Liver (tissue), 9 donors: ENCODE measurements around the gene COL4A4. TPM values are rescaled to one million over a fixed set of nuclear protein-coding genes. Genes with fewer than 3 reads are reported as not detected.

Experiments
- DNase-seq: peaks from one replicate; pipeline ENCODE4 v3.0.0-alpha.2; 2017; ENCODE audit warnings: low spot score
- H3K27ac ChIP-seq, 2 donors: one replicate each; pipeline ENCODE4 v1.7.0; 2013; ENCODE audit warnings: inconsistent platforms in 2 of 2, low read length in 2 of 2, control low read depth in 1 of 2, low read depth in 1 of 2, mild to moderate bottlenecking in 1 of 2
- H3K27me3 ChIP-seq, 4 donors: one replicate each; pipeline versions ENCODE4 v1.6.1 to v1.7.0; 2013; ENCODE audit warnings: low read length in 3 of 4, inconsistent platforms in 1 of 4, mild to moderate bottlenecking in 1 of 4, moderate library complexity in 1 of 4; ENCODE audit not compliant: control insufficient read depth in 4 of 4, insufficient read depth in 4 of 4
- H3K36me3 ChIP-seq, 4 donors: one replicate each; pipeline versions ENCODE4 v1.6.1 to v1.7.0; 2013; ENCODE audit warnings: low read length in 3 of 4, mild to moderate bottlenecking in 3 of 4, low read depth in 1 of 4, moderate library complexity in 1 of 4; ENCODE audit not compliant: control insufficient read depth in 4 of 4, insufficient read depth in 3 of 4
- H3K4me1 ChIP-seq, 4 donors: one replicate each; pipeline versions ENCODE4 v1.6.1 to v1.7.0; 2013; ENCODE audit warnings: low read length in 3 of 4, mild to moderate bottlenecking in 3 of 4, moderate library complexity in 1 of 4; ENCODE audit not compliant: control insufficient read depth in 4 of 4, insufficient read depth in 4 of 4
- H3K4me3 ChIP-seq, 3 donors: one replicate each; pipeline versions ENCODE4 v1.6.1 to v1.7.0; 2013; ENCODE audit warnings: low read length in 3 of 3, control low read depth in 1 of 3, low read depth in 1 of 3, mild to moderate bottlenecking in 1 of 3
- H3K9ac ChIP-seq, 2 donors: one replicate each; pipeline ENCODE4 v1.7.0; 2013; ENCODE audit warnings: low read length in 2 of 2, mild to moderate bottlenecking in 2 of 2, moderate library complexity in 2 of 2, control low read depth in 1 of 2, low read depth in 1 of 2
- H3K9me3 ChIP-seq, 4 donors: one replicate each; pipeline versions ENCODE4 v1.6.1 to v1.7.0; 2013; ENCODE audit warnings: low read length in 3 of 4; ENCODE audit not compliant: control insufficient read depth in 4 of 4
- EGR1 ChIP-seq, 2 donors: IDR thresholded peaks; 2 replicates each; pipeline ENCODE4 v1.6.1; 2016 to 2018; ENCODE audit warnings: antibody characterized with exemption in 2 of 2, low read depth in 2 of 2
- FOXA1 ChIP-seq: IDR thresholded peaks from 2 replicates; pipeline ENCODE4 v1.6.1; 2016; ENCODE audit warnings: antibody characterized with exemption
- FOXA2 ChIP-seq: IDR thresholded peaks from 2 replicates; pipeline ENCODE4 v1.6.1; 2016; ENCODE audit warnings: antibody characterized with exemption
- GABPA ChIP-seq, 2 donors: IDR thresholded peaks in 1 of 2; conservative IDR thresholded peaks in 1 of 2; 2 replicates each; pipeline ENCODE4 v1.6.1; 2016; ENCODE audit warnings: antibody characterized with exemption in 2 of 2, mild to moderate bottlenecking in 1 of 2, moderate library complexity in 1 of 2
- HNF4G ChIP-seq: IDR thresholded peaks from 2 replicates; pipeline ENCODE4 v1.6.1; 2016; ENCODE audit warnings: antibody characterized with exemption
- JUND ChIP-seq, 2 donors: IDR thresholded peaks; 2 replicates each; pipeline ENCODE4 v1.6.1; 2016; ENCODE audit warnings: antibody characterized with exemption in 2 of 2
- NR2F2 ChIP-seq: IDR thresholded peaks from 2 replicates; pipeline ENCODE4 v1.6.1; 2016; ENCODE audit warnings: antibody characterized with exemption
- RXRA ChIP-seq, 2 donors: IDR thresholded peaks; 2 replicates each; pipeline ENCODE4 v1.6.1; 2017 to 2018; ENCODE audit warnings: antibody characterized with exemption in 2 of 2, mild to moderate bottlenecking in 1 of 2
- SP1 ChIP-seq: IDR thresholded peaks from 2 replicates; pipeline ENCODE4 v1.6.1; 2018; ENCODE audit warnings: antibody characterized with exemption, mild to moderate bottlenecking
- TAF1 ChIP-seq: conservative IDR thresholded peaks from 2 replicates; pipeline ENCODE4 v1.6.1; 2016; ENCODE audit warnings: antibody characterized with exemption, mild to moderate bottlenecking
- YY1 ChIP-seq: IDR thresholded peaks from 2 replicates; pipeline ENCODE4 v1.6.1; 2016; ENCODE audit warnings: antibody characterized with exemption, mild to moderate bottlenecking
- WGBS: extraction: QIAGEN DNeasy Blood & Tissue Kit; methylation state at CpG from one replicate; pipeline ENCODE4 v1.1.7; 2013; 5-methylcytosine and 5-hydroxymethylcytosine counted together
- polyA plus RNA-seq, 2 donors: library from polyadenylated mRNA; stranded (reverse) in 1 of 2; unstranded in 1 of 2; fragments of 200-250 nt in 1 of 2; fragments of >200 nt in 1 of 2; fragmentation: Nextera tagmentation in 1 of 2; extraction: Ambion mirVana in 1 of 2; gene quantifications; one replicate each; pipeline versions ENCODE4 v1.2.1 to v1.2.3, GENCODE V29; 2013 to 2015
- total RNA-seq, 2 donors: library from RNA; depleted of rRNA; stranded (reverse); fragments of >200 nt; gene quantifications; one replicate each; pipeline ENCODE4 v1.2.3, GENCODE V29; 2014
- TF ChIP-seq, protein P1 (sequence below): IDR thresholded peaks from 2 replicates; pipeline ENCODE4 v1.6.1; 2016; ENCODE audit warnings: antibody characterized with exemption
- TF ChIP-seq, protein P2 (sequence below): IDR thresholded peaks from 2 replicates; pipeline ENCODE4 v1.6.1; 2016; ENCODE audit warnings: antibody characterized with exemption, mild to moderate bottlenecking
- TF ChIP-seq, protein P3 (sequence below): IDR thresholded peaks from 2 replicates; pipeline ENCODE4 v1.6.1; 2016; ENCODE audit warnings: antibody characterized with exemption
- TF ChIP-seq, protein P4 (sequence below): fragments of 150-350 bp; IDR thresholded peaks from 2 replicates; pipeline ENCODE4 v1.5.1; 2017; ENCODE audit warnings: improper control_type of control experiment, low read depth, low read length; ENCODE audit not compliant: missing input control
- TF ChIP-seq, protein P5 (sequence below): IDR thresholded peaks from 2 replicates; pipeline ENCODE4 v1.6.1; 2016; ENCODE audit warnings: antibody characterized with exemption
- donor health status: healthy.
- donor health status: healthy.
- donor health status: healthy.
- donor health status: healthy.
- donor health status: healthy.

COL4A4 gene
- total and polyA plus RNA-seq, 4 donors: 0.14 to 3.8 (median 0.82) TPM

DNA sequence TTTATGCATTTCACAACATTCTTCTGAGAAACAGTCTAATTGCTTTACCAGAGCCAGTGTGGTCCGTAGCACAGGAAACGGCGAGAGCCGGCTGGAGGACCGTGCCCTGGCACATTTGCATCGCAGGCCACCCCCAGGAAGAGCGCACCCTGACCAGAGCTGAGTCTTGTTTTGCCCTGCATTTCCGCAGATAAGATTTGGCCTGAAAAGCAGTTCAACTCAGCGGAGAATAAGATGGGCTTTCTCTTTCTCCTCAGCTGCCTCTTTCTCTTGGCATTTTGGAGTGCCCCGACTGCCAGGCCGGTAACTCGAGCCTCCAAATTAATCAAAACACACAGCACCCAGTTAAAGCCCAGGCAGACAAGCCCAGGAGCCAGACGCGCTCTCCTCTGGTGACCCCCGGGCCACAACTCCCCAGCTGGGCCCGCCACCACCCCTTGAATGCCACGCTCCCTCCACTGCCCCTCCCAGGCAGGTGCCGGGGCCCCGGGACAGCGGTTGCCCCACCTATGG lies 464 bp downstream of the COL4A4 start:
- TF ChIP-seq, protein P1, sequence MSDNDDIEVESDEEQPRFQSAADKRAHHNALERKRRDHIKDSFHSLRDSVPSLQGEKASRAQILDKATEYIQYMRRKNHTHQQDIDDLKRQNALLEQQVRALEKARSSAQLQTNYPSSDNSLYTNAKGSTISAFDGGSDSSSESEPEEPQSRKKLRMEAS: no peak
- no peak for TF ChIP-seq RXRA (IDR thresholded peaks at IDR 0.05)
- no peak for TF ChIP-seq FOXA2
- TF ChIP-seq YY1: no peak
- TF ChIP-seq, protein P2, sequence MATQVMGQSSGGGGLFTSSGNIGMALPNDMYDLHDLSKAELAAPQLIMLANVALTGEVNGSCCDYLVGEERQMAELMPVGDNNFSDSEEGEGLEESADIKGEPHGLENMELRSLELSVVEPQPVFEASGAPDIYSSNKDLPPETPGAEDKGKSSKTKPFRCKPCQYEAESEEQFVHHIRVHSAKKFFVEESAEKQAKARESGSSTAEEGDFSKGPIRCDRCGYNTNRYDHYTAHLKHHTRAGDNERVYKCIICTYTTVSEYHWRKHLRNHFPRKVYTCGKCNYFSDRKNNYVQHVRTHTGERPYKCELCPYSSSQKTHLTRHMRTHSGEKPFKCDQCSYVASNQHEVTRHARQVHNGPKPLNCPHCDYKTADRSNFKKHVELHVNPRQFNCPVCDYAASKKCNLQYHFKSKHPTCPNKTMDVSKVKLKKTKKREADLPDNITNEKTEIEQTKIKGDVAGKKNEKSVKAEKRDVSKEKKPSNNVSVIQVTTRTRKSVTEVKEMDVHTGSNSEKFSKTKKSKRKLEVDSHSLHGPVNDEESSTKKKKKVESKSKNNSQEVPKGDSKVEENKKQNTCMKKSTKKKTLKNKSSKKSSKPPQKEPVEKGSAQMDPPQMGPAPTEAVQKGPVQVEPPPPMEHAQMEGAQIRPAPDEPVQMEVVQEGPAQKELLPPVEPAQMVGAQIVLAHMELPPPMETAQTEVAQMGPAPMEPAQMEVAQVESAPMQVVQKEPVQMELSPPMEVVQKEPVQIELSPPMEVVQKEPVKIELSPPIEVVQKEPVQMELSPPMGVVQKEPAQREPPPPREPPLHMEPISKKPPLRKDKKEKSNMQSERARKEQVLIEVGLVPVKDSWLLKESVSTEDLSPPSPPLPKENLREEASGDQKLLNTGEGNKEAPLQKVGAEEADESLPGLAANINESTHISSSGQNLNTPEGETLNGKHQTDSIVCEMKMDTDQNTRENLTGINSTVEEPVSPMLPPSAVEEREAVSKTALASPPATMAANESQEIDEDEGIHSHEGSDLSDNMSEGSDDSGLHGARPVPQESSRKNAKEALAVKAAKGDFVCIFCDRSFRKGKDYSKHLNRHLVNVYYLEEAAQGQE: no peak
- TF ChIP-seq HNF4G: no peak
- TF ChIP-seq FOXA1: no peak
- TF ChIP-seq TAF1: no peak
- TF ChIP-seq NR2F2: no peak
- TF ChIP-seq GABPA (IDR thresholded peaks at IDR 0.05 in 1 of 2, conservative IDR thresholded peaks at IDR 0.05 in 1 of 2): no peak
- no peak for TF ChIP-seq SP1
- TF ChIP-seq, protein P3, sequence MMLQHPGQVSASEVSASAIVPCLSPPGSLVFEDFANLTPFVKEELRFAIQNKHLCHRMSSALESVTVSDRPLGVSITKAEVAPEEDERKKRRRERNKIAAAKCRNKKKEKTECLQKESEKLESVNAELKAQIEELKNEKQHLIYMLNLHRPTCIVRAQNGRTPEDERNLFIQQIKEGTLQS: no peak
- TF ChIP-seq, protein P4, sequence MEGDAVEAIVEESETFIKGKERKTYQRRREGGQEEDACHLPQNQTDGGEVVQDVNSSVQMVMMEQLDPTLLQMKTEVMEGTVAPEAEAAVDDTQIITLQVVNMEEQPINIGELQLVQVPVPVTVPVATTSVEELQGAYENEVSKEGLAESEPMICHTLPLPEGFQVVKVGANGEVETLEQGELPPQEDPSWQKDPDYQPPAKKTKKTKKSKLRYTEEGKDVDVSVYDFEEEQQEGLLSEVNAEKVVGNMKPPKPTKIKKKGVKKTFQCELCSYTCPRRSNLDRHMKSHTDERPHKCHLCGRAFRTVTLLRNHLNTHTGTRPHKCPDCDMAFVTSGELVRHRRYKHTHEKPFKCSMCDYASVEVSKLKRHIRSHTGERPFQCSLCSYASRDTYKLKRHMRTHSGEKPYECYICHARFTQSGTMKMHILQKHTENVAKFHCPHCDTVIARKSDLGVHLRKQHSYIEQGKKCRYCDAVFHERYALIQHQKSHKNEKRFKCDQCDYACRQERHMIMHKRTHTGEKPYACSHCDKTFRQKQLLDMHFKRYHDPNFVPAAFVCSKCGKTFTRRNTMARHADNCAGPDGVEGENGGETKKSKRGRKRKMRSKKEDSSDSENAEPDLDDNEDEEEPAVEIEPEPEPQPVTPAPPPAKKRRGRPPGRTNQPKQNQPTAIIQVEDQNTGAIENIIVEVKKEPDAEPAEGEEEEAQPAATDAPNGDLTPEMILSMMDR: no peak
- Histone ChIP-seq H3K36me3 (no peaks in the 10 kb centered on the region), H3K27me3 (peaks cover 0 to 4% (median 1%) of the 10 kb centered on the region in 4 donors), H3K9ac (no peak overlapping the region), H3K4me3 (peak overlapping the region; percentile 23 to 64 (median 64)), H3K27ac (peak overlapping the region; percentile 35 to 40), H3K9me3 (peaks cover 0 to 3% (median under 1%) of the 10 kb centered on the region in 4 donors), H3K4me1 (peaks cover 11 to 19% (median 14%) of the 10 kb centered on the region in 4 donors)
- DNase-seq: no peak
- WGBS: 5% methylated on average over 20 of the region's 20 CpGs

DNA sequence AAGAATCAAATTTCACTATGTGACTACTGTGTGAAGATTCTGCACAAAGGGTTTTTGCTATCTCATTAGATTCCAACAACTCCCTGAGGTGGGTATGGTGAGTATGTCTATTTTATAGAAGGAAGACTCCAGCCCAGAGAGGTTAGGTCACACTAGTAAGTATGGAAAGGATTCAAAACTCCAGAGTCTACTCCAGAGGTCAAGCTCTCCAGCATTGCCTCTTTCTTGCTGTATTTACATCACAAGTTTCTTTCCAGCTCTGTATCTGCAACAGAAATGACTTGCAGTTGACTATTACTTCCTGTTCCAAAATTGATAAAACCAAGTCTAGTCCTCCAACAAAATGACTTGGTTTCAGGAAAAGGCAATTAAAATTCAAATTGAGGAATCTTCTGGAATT lies 2.1 kb downstream of the COL4A4 start:
- H3K27ac ChIP-seq: no peak overlapping the region
- TF ChIP-seq TAF1 (no peak), FOXA1 (no peak), NR2F2 (peak; percentile 66), EGR1 (IDR thresholded peaks at IDR 0.05; ENCODE audit: low read depth in 2 of 2) (no peak), HNF4G (no peak), GABPA (IDR thresholded peaks at IDR 0.05 in 1 of 2, conservative IDR thresholded peaks at IDR 0.05 in 1 of 2) (no peak), FOXA2 (no peak), JUND (IDR thresholded peaks at IDR 0.05) (no peak), RXRA (IDR thresholded peaks at IDR 0.05) (peak; percentile 9 to 18)
- TF ChIP-seq, protein P4: no peak
- TF ChIP-seq, protein P5, sequence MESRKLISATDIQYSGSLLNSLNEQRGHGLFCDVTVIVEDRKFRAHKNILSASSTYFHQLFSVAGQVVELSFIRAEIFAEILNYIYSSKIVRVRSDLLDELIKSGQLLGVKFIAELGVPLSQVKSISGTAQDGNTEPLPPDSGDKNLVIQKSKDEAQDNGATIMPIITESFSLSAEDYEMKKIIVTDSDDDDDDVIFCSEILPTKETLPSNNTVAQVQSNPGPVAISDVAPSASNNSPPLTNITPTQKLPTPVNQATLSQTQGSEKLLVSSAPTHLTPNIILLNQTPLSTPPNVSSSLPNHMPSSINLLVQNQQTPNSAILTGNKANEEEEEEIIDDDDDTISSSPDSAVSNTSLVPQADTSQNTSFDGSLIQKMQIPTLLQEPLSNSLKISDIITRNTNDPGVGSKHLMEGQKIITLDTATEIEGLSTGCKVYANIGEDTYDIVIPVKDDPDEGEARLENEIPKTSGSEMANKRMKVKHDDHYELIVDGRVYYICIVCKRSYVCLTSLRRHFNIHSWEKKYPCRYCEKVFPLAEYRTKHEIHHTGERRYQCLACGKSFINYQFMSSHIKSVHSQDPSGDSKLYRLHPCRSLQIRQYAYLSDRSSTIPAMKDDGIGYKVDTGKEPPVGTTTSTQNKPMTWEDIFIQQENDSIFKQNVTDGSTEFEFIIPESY: no peak
- TF ChIP-seq, protein P1: no peak
- TF ChIP-seq, protein P2: no peak

More for the DNA sequence above, 2.1 kb downstream of the COL4A4 start:
- H3K9me3 ChIP-seq: peaks cover 0 to 3% (median under 1%) of the 10 kb centered on the region in 4 donors
- peaks cover 11 to 19% (median 14%) of the 10 kb centered on the region in 4 donors for H3K4me1 ChIP-seq
- H3K27me3 ChIP-seq: peaks cover 0 to 4% (median 1%) of the 10 kb centered on the region in 4 donors
- no peak overlapping the region for H3K9ac ChIP-seq
- no peak for DNase-seq
- H3K36me3 ChIP-seq: no peaks in the 10 kb centered on the region
- H3K4me3 ChIP-seq: no peak overlapping the region
